HepG2 (cell line): ENCODE data around the gene CATSPERD. TPM values are rescaled to one million over a fixed set of nuclear protein-coding genes. Genes with fewer than 3 reads are reported as not detected.

Experiments used
- ASH2L ChIP-seq: fragments of 300-600, 200-600 bp; sonication (generic); IDR thresholded peaks from 2 replicates; pipeline ENCODE4 v1.7.0; 2017; ENCODE audit warnings: low read depth, mild to moderate bottlenecking, moderate library complexity, mixed read lengths, low read length; ENCODE audit not compliant: insufficient read length
- CAMTA2 ChIP-seq: sonication (generic); formaldehyde crosslinking; IDR thresholded peaks from 2 replicates; pipeline ENCODE4 v1.4.0; 2020; ENCODE audit warnings: mild to moderate bottlenecking, missing genetic modification reagents, borderline replicate concordance
- CCAR2 ChIP-seq: fragments of 200-400 bp; formaldehyde crosslinking; optimal IDR thresholded peaks from 2 replicates; pipeline ENCODE3; 2018; ENCODE audit warnings: low read depth, mild to moderate bottlenecking, low read length, moderate library complexity
- ELF3 ChIP-seq: IDR thresholded peaks from 2 replicates; pipeline ENCODE4 v1.6.1; 2016; ENCODE audit warnings: missing genetic modification reagents, missing compliant biosample characterization
- HNF4A ChIP-seq: sonication (generic); formaldehyde crosslinking; IDR thresholded peaks from 2 replicates; pipeline ENCODE4 v1.4.0; 2020; ENCODE audit warnings: missing genetic modification reagents
- HNRNPLL ChIP-seq: fragments of 200-400 bp; formaldehyde crosslinking; IDR thresholded peaks from 2 replicates; pipeline ENCODE4 v1.6.1; 2017; ENCODE audit warnings: mild to moderate bottlenecking, low read depth, low read length; ENCODE audit not compliant: poor library complexity, severe bottlenecking
- HOXA5 ChIP-seq: sonication (generic); formaldehyde crosslinking; IDR thresholded peaks from 2 replicates; pipeline ENCODE4 v1.4.0; 2020; ENCODE audit warnings: missing genetic modification reagents
- KAT8 ChIP-seq: IDR thresholded peaks from 2 replicates; pipeline ENCODE4 v1.6.1; 2016; ENCODE audit warnings: missing genetic modification reagents, missing compliant biosample characterization
- MBD4 ChIP-seq: IDR thresholded peaks from 2 replicates; pipeline ENCODE4 v1.6.1; 2012; ENCODE audit warnings: low read length, inconsistent platforms, borderline replicate concordance
- MED13 ChIP-seq: sonication (generic); formaldehyde crosslinking; IDR thresholded peaks from 2 replicates; pipeline ENCODE4 v1.5.0; 2020; ENCODE audit warnings: missing genetic modification reagents
- MLLT10 ChIP-seq: sonication (generic); formaldehyde crosslinking; IDR thresholded peaks from 2 replicates; pipeline ENCODE4 v1.4.0; 2020; ENCODE audit warnings: missing genetic modification reagents
- NKX3-1 ChIP-seq: sonication (generic); formaldehyde crosslinking; IDR thresholded peaks from 2 replicates; pipeline ENCODE4 v1.5.0; 2020; ENCODE audit warnings: missing genetic modification reagents
- NR2F6 ChIP-seq, 2 experiments: IDR thresholded peaks; 2 replicates each; pipeline ENCODE4 v1.6.1; 2016; ENCODE audit warnings: antibody characterized with exemption in 1 of 2, mild to moderate bottlenecking in 1 of 2
- PPARG ChIP-seq: conservative IDR thresholded peaks from 2 replicates; pipeline ENCODE4 v1.6.1; 2016; ENCODE audit warnings: missing biosample characterization, missing genetic modification reagents
- SRY ChIP-seq: sonication (generic); formaldehyde crosslinking; IDR thresholded peaks from 2 replicates; pipeline ENCODE4 v1.8.0; 2022; ENCODE audit warnings: mild to moderate bottlenecking, missing genetic modification reagents
- YEATS4 ChIP-seq: sonication (generic); formaldehyde crosslinking; IDR thresholded peaks from 2 replicates; pipeline ENCODE4 v1.4.0; 2020; ENCODE audit warnings: missing genetic modification reagents, borderline replicate concordance
- ZNF331 ChIP-seq: sonication (generic); formaldehyde crosslinking; IDR thresholded peaks from 2 replicates; pipeline ENCODE4 v1.4.0; 2020; ENCODE audit warnings: missing genetic modification reagents
- ZNF557 ChIP-seq: sonication (generic); formaldehyde crosslinking; IDR thresholded peaks from 2 replicates; pipeline ENCODE4 v1.4.0; 2020; ENCODE audit warnings: missing genetic modification reagents
- ZNF567 ChIP-seq: sonication (generic); formaldehyde crosslinking; IDR thresholded peaks from 2 replicates; pipeline ENCODE4 v1.8.1; 2023; ENCODE audit warnings: mild to moderate bottlenecking, missing genetic modification reagents, borderline replicate concordance
- ZNF768 ChIP-seq: sonication (generic); formaldehyde crosslinking; IDR thresholded peaks from 2 replicates; pipeline ENCODE4 v1.4.0; 2020; ENCODE audit warnings: missing genetic modification reagents
- polyA plus RNA-seq, 8 experiments: library from polyadenylated mRNA; depleted of rRNA in 3 of 8; stranded (reverse) in 7 of 8; unstranded in 1 of 8; fragments of >200 nt; fragmentation: Illumina TruSeq in 4 of 8; extraction: Trizol in 4 of 8; gene quantifications; 2 replicates each; pipeline versions ENCODE4 v1.2.1 to v1.2.3, GENCODE V29; 2011 to 2016; ENCODE audit warnings: low read depth in 4 of 8, missing spikeins in 1 of 8, mixed read lengths in 1 of 8; ENCODE audit not compliant: insufficient read depth in 1 of 8
- total RNA-seq, 5 experiments: library from RNA; depleted of rRNA; stranded (reverse); fragments of >200 nt; fragmentation: Illumina TruSeq; extraction: Trizol; gene quantifications; 2 replicates each; pipeline ENCODE4 v1.2.3, GENCODE V29; 2016; ENCODE audit warnings: low read depth in 1 of 5
- TF ChIP-seq, protein P1 (sequence below): sonication (generic); formaldehyde crosslinking; IDR thresholded peaks from 2 replicates; pipeline ENCODE4 v1.5.1; 2020; ENCODE audit warnings: mild to moderate bottlenecking, missing genetic modification reagents, borderline replicate concordance
- TF ChIP-seq, protein P2 (sequence below), 2 experiments: sonication (generic) in 1 of 2; formaldehyde crosslinking in 1 of 2; IDR thresholded peaks; 2 replicates each; pipeline versions ENCODE4 v1.5.1 to v1.6.1; 2011 to 2020; ENCODE audit warnings: borderline replicate concordance in 1 of 2, low read depth in 1 of 2, low read length in 1 of 2, mild to moderate bottlenecking in 1 of 2, missing genetic modification reagents in 1 of 2, moderate library complexity in 1 of 2
- TF ChIP-seq, protein P3 (sequence below): sonication (generic); formaldehyde crosslinking; IDR thresholded peaks from 2 replicates; pipeline ENCODE4 v1.9.0; 2021; ENCODE audit warnings: missing genetic modification reagents, borderline replicate concordance
- TF ChIP-seq, protein P4 (sequence below): sonication (generic); formaldehyde crosslinking; IDR thresholded peaks from 2 replicates; pipeline ENCODE4 v1.8.1; 2023; ENCODE audit warnings: mild to moderate bottlenecking, missing genetic modification reagents, borderline replicate concordance

CATSPERD gene
- total and polyA plus RNA-seq, 2 of the 13 experiments (the other 11 are each of a cell fraction or from before 2014, with no cell fraction given), result 0.04 TPM; not detected in 1

DNA sequence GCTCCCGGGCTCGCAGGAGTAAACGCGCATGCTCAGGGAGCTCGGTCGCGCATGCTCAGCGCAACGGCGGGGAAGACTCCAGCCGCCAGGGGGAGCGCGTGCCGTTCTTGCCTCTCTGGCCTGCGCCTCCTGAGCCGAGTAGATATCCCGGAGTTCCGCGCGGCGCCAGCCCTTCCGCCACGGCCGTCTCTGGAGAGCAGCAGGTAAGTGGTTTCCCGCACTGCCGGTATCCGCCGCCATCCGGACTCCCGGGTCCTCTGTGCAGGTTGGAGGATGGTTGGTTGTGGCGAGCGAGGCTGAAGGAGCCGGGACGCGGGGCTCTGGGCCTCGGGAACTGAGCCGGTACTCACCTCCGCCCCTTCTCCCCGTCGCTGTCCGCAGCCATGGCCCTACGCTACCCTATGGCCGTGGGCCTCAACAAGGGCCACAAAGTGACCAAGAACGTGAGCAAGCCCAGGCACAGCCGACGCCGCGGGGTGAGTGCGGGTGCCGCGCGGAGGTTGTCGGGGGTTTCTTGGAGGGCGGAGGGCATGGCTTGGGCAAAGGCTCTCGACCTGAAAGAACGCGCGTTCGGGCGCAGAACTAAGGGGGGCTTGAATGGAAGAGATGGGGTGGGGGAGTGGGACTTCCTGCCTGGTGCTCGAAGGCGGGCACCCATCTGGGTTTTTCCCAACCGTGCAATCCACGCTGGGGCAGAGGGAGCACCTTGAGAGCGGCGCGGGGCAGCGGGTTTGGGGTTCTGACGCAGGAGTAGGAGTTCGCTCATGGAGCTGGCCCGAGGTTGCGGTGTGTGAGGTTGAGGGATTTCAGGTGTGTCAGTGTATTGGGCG is 30.1 kb upstream of the CATSPERD start, which contains the start of gene RPL36 (continued):
- TF ChIP-seq CCAR2 (no peak), KAT8 (CRISPR knock-in tag) (peak; percentile 94), MBD4 (no peak), YEATS4 (peak; percentile 86), ELF3 (CRISPR knock-in tag) (peak; percentile 73), HOXA5 (CRISPR knock-in tag) (peak; percentile 93), MLLT10 (CRISPR knock-in tag) (no peak), ASH2L (peak; percentile 92), NKX3-1 (CRISPR knock-in tag) (peak; percentile 81; the same call in 1 of the 2 replicates), HNF4A (no peak), CAMTA2 (CRISPR knock-in tag) (no peak; the same call in 1 of the 2 replicates), SRY (peak; percentile 84), PPARG (peak; percentile 41; the same call in 1 of the 2 replicates), ZNF768 (CRISPR knock-in tag) (no peak; the same call in 1 of the 2 replicates), ZNF331 (CRISPR knock-in tag) (peak; percentile 77; the same call in 1 of the 2 replicates), HNRNPLL (peak; percentile 78), ZNF557 (CRISPR knock-in tag) (no peak), ZNF567 (CRISPR knock-in tag) (no peak), NR2F6 (IDR thresholded peaks at IDR 0.05) (no peak), NR2F6 (CRISPR knock-in tag; IDR thresholded peaks at IDR 0.05) (peak; percentile 52; the same call in 1 of the 2 replicates), MED13 (CRISPR knock-in tag) (peak; percentile 49; the same call in 1 of the 2 replicates)
- TF ChIP-seq, protein P1, sequence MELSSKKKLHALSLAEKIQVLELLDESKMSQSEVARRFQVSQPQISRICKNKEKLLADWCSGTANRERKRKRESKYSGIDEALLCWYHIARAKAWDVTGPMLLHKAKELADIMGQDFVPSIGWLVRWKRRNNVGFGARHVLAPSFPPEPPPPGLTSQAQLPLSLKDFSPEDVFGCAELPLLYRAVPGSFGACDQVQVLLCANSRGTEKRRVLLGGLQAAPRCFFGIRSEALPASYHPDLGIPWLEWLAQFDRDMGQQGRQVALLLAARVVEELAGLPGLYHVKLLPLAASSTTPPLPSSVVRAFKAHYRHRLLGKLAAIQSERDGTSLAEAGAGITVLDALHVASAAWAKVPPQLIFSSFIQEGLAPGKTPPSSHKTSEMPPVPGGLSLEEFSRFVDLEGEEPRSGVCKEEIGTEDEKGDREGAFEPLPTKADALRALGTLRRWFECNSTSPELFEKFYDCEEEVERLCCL, result no peak
- TF ChIP-seq, protein P2, sequence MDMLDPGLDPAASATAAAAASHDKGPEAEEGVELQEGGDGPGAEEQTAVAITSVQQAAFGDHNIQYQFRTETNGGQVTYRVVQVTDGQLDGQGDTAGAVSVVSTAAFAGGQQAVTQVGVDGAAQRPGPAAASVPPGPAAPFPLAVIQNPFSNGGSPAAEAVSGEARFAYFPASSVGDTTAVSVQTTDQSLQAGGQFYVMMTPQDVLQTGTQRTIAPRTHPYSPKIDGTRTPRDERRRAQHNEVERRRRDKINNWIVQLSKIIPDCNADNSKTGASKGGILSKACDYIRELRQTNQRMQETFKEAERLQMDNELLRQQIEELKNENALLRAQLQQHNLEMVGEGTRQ (IDR thresholded peaks at IDR 0.05; ENCODE audit: low read depth, low read length), result no peak
- TF ChIP-seq, protein P2 (CRISPR knock-in tag; IDR thresholded peaks at IDR 0.05; ENCODE audit: borderline replicate concordance), result no peak
- TF ChIP-seq, protein P3, sequence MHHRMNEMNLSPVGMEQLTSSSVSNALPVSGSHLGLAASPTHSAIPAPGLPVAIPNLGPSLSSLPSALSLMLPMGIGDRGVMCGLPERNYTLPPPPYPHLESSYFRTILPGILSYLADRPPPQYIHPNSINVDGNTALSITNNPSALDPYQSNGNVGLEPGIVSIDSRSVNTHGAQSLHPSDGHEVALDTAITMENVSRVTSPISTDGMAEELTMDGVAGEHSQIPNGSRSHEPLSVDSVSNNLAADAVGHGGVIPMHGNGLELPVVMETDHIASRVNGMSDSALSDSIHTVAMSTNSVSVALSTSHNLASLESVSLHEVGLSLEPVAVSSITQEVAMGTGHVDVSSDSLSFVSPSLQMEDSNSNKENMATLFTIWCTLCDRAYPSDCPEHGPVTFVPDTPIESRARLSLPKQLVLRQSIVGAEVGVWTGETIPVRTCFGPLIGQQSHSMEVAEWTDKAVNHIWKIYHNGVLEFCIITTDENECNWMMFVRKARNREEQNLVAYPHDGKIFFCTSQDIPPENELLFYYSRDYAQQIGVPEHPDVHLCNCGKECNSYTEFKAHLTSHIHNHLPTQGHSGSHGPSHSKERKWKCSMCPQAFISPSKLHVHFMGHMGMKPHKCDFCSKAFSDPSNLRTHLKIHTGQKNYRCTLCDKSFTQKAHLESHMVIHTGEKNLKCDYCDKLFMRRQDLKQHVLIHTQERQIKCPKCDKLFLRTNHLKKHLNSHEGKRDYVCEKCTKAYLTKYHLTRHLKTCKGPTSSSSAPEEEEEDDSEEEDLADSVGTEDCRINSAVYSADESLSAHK (CRISPR knock-in tag), result no peak
- TF ChIP-seq, protein P4, sequence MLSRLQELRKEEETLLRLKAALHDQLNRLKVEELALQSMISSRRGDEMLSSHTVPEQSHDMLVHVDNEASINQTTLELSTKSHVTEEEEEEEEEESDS (CRISPR knock-in tag), result no peak
